Fibroblast of pulmonary artery (primary cell): ENCODE data around the gene CFAP74.

Source experiments
- DNase-seq: peaks from one replicate; pipeline ENCODE4 v3.0.0-alpha.2; 2010; ENCODE audit warnings: low read depth
- H3K4me3 ChIP-seq: replicated peaks from 2 replicates; pipeline ENCODE4 v1.5.1; 2011; ENCODE audit warnings: low read depth, mild to moderate bottlenecking, control low read depth, low read length, moderate library complexity
- CTCF ChIP-seq: IDR thresholded peaks from 2 replicates; pipeline ENCODE4 v1.5.1; 2011; ENCODE audit warnings: mild to moderate bottlenecking, control low read depth, low read length, inconsistent platforms; ENCODE audit errors: missing control alignments

The CFAP74 gene

GRCh38 chr1:1915911-1916840 is 87.4 kb downstream of the CFAP74 start:
- no peak overlapping the region for H3K4me3 ChIP-seq
- no peak for DNase-seq
- TF ChIP-seq CTCF, result no peak

- TF ChIP-seq CTCF, result no peak
- no peak within 1 kb of the TSS for H3K4me3 ChIP-seq
- no peak for DNase-seq
Measured at GRCh38 chr1:1914971-1915692, 88.5 kb downstream of the CFAP74 start, which contains the start of gene CALML6. Gene CALML6, plus strand, starts transcription at chr1:1915260. Its CDS starts 21 bp downstream, at chr1:1915281.

GRCh38 chr1:1914101-1914970 is 89.2 kb downstream of the CFAP74 start:
- H3K4me3 ChIP-seq, result no peak overlapping the region
- no peak for TF ChIP-seq CTCF
- DNase-seq, result no peak

GRCh38 chr1:1911350-1912041 is 92.1 kb downstream of the CFAP74 start:
- no peak overlapping the region for H3K4me3 ChIP-seq
- no peak for DNase-seq
- TF ChIP-seq CTCF, result no peak

- no peak overlapping the region for H3K4me3 ChIP-seq
- no peak for TF ChIP-seq CTCF
- no peak for DNase-seq
Measured at GRCh38 chr1:1910651-1911331, 92.8 kb downstream of the CFAP74 start.

GRCh38 chr1:1910033-1910465 is 93.5 kb downstream of the CFAP74 start:
- H3K4me3 ChIP-seq, result peak overlapping the region; percentile 53
- TF ChIP-seq CTCF, result no peak
- DNase-seq, result no peak
